A549 (cell line): Measurements from ENCODE around the gene KIF26A. TPM values are rescaled to one million over a fixed set of nuclear protein-coding genes. Genes with fewer than 3 reads are reported as not detected.

Experiments
- ATAC-seq, 2 experiments: fragments of 200-7000 bp in 1 of 2; fragments of >200 bp in 1 of 2; cut with Nextera tagmentation in 1 of 2; cut with Tn5 transposase in 1 of 2; 3 replicates each; pipeline versions ENCODE4 v1.8.0 to v1.9.1; 2018 to 2020; ENCODE audit warnings: mild to moderate bottlenecking in 1 of 2, moderate library complexity in 1 of 2
- CTCF ChIA-PET: fragments of 300-600 bp; sonication (Branson Sonifier 250); formaldehyde crosslinking; extraction: SDS; loops from one replicate; lab custom pipeline; 2021; ENCODE audit warnings: antibody characterized with exemption, inconsistent platforms; lab: Yijun Ruan, JAX
- POLR2A ChIA-PET: fragments of 350-600 bp; formaldehyde crosslinking; extraction: SDS; loops from one replicate; lab custom pipeline; 2021; ENCODE audit warnings: antibody characterized with exemption, inconsistent platforms; lab: Yijun Ruan, JAX
- DNase-seq, 2 experiments: peaks; one replicate each; pipeline versions ENCODE4 v3.0.0 to v3.0.0-alpha.2; 2011 to 2016; ENCODE audit warnings: low read depth in 1 of 2, low spot score in 1 of 2
- FAIRE-seq: peaks from 2 replicates; lab custom pipeline; 2011; peaks lifted over from hg19 to GRCh38; lab: Jason Lieb, UNC
- H3K27ac ChIP-seq, 2 experiments: fragments of >200 bp; sonication (Bioruptor Twin); formaldehyde crosslinking; 3 replicates each; pipeline ENCODE4 v1.5.1; 2016 to 2017
- H3K4me1 ChIP-seq: fragments of >200 bp; sonication (Bioruptor Twin); formaldehyde crosslinking; 3 replicates; pipeline ENCODE4 v1.6.1; 2016
- H3K4me2 ChIP-seq: fragments of >200 bp; sonication (Bioruptor Twin); formaldehyde crosslinking; 3 replicates; pipeline ENCODE4 v1.6.1; 2016
- H3K4me3 ChIP-seq: fragments of >200 bp; sonication (Bioruptor Twin); formaldehyde crosslinking; 3 replicates; pipeline ENCODE4 v1.5.1; 2016
- H3K9me3 ChIP-seq: fragments of >200 bp; sonication (Bioruptor Twin); formaldehyde crosslinking; 3 replicates; pipeline ENCODE4 v1.6.1; 2016
- CEBPB ChIP-seq, 2 experiments: fragments of >200 bp in 1 of 2; sonication (Bioruptor Twin) in 1 of 2; formaldehyde crosslinking in 1 of 2; IDR thresholded peaks; 2 replicates each; pipeline ENCODE4 v1.6.1; 2012 to 2016
- CHD2 ChIP-seq: fragments of 150-350 bp; IDR thresholded peaks from 2 replicates; pipeline ENCODE4 v1.6.1; 2014; ENCODE audit warnings: low read length; ENCODE audit not compliant: partially characterized antibody
- ESRRA ChIP-seq: fragments of 150-350 bp; IDR thresholded peaks from 2 replicates; pipeline ENCODE4 v1.6.1; 2014; ENCODE audit warnings: mild to moderate bottlenecking, low read length, borderline replicate concordance
- FOSB ChIP-seq: fragments of 250-450 bp; sonication (Bioruptor Pico); IDR thresholded peaks from 2 replicates; pipeline ENCODE4 v1.5.0; 2020; ENCODE audit warnings: mild to moderate bottlenecking, moderate library complexity
- HEYL ChIP-seq: fragments of 250-450 bp; sonication (Bioruptor Pico); IDR thresholded peaks from 2 replicates; pipeline ENCODE4 v1.8.0; 2021; ENCODE audit warnings: mild to moderate bottlenecking, moderate library complexity
- MAZ ChIP-seq: fragments of 150-350 bp; IDR thresholded peaks from 2 replicates; pipeline ENCODE4 v1.6.1; 2014; ENCODE audit warnings: antibody characterized with exemption, low read depth, low read length, borderline replicate concordance
- PHF8 ChIP-seq: fragments of 200-600 bp; sonication (generic); IDR thresholded peaks from 2 replicates; pipeline ENCODE4 v1.6.1; 2016; ENCODE audit warnings: low read depth, mild to moderate bottlenecking, antibody characterized with exemption, moderate library complexity, borderline replicate concordance
- POLR2AphosphoS2 ChIP-seq: conservative IDR thresholded peaks from 2 replicates; pipeline ENCODE4 v1.6.1; 2012; ENCODE audit warnings: low read length, improper control_type of control experiment, inconsistent platforms
- RAD21 ChIP-seq, 2 experiments: fragments of >200 bp in 1 of 2; sonication (Bioruptor Twin) in 1 of 2; formaldehyde crosslinking in 1 of 2; IDR thresholded peaks in 1 of 2; conservative IDR thresholded peaks in 1 of 2; 2 replicates in 1 of 2; 3 replicates in 1 of 2; pipeline ENCODE4 v1.6.1; 2012 to 2018; ENCODE audit warnings: inconsistent platforms in 1 of 2
- SMC3 ChIP-seq: fragments of >200 bp; sonication (Bioruptor Twin); formaldehyde crosslinking; IDR thresholded peaks from 3 replicates; pipeline ENCODE4 v1.6.1; 2018; ENCODE audit warnings: inconsistent platforms
- TFCP2L1 ChIP-seq: fragments of 250-450 bp; sonication (Bioruptor Pico); IDR thresholded peaks from 2 replicates; pipeline ENCODE4 v1.5.0; 2021; ENCODE audit warnings: mild to moderate bottlenecking
- ZSCAN20 ChIP-seq: fragments of 250-450 bp; sonication (Bioruptor Pico); IDR thresholded peaks from 2 replicates; pipeline ENCODE4 v1.8.0; 2022; ENCODE audit warnings: mild to moderate bottlenecking, moderate library complexity
- WGBS: methylation state at CpG from one replicate; pipeline ENCODE4 v1.1.6; 2017; ENCODE audit errors: missing lambda C conversion rate; 5-methylcytosine and 5-hydroxymethylcytosine counted together
- polyA plus RNA-seq, 4 experiments: library from polyadenylated mRNA; depleted of rRNA in 3 of 4; stranded (reverse); fragments of >200 nt; fragmentation: RNase III in 1 of 4; extraction: RNeasy Plus Mini Kit Qiagen cat#74134 plus additional on column Dnase treatment in 1 of 4; gene quantifications; 2 replicates in 3 of 4; 3 replicates in 1 of 4; pipeline ENCODE4 v1.2.3, GENCODE V29; 2011 to 2017
- TF ChIP-seq, protein P1 (sequence below): fragments of >200 bp; sonication (Bioruptor Twin); formaldehyde crosslinking; IDR thresholded peaks from 3 replicates; pipeline ENCODE4 v1.6.1; 2016
- TF ChIP-seq, protein P2 (sequence below): fragments of 250-450 bp; sonication (Bioruptor Pico); IDR thresholded peaks from 2 replicates; pipeline ENCODE4 v1.5.0; 2020; ENCODE audit warnings: low read depth, mild to moderate bottlenecking, moderate library complexity
- TF ChIP-seq, protein P3 (sequence below): fragments of >200 bp; sonication (Bioruptor Twin); formaldehyde crosslinking; IDR thresholded peaks from 3 replicates; pipeline ENCODE4 v1.5.1; 2016

The KIF26A gene
- polyA plus RNA-seq, 2 of the 4 experiments (the other 2 are of a cell fraction), result 0.28 to 2.3 TPM

DNA sequence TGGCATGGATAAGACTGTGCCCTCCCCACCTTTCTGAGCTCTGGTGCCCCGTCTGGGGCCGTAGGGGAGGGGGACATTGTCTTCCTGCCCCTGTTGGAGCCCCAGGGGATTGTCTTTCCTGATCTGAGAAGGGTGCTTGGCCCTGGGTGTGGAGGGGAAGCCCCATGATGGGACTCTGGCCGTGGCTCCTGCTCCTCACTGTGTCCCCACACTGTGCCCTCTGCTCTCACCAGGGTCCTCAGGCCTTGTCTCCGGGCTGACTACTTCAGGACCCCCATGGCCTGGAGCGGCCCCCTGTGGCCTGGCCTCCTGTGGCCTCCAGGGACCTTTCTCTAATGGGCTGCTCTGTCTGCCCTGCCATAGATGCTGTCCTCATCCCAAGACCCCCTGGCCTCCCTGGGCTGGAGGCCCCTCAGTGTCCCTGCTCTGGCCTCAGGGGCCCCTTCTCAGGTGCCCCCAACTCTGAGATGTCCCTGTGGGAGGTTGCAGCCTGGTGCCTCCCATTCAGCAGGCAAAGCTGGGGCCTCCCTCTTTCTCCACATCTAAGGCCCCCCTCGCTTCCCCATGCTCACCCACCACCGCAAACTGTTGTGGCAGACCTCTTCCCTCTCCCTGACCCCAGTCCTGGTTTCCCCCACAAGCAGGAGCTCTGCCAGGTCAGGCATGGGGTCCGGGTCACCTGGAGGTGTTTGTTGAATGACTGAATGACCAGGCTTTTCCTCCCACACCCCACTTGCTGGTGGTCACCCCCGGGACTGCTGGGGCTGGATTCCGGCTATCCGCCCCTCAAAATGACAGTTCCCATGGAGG is 4.0 kb downstream of the KIF26A start:
- Histone ChIP-seq H3K9me3 (no peaks in the 10 kb centered on the region), H3K4me2 (no peak overlapping the region), H3K4me1 (peaks cover 8% of the 10 kb centered on the region), H3K27ac (no peak overlapping the region), H3K4me3 (no peak overlapping the region)
- FAIRE-seq, result no peak
- CTCF ChIA-PET, result interaction anchor here (0.9 to 7.1 kb wide), 5 partner anchors 11 to 498 kb away, joined by 3 to 50 read pairs (median 5); no protein-coding TSS in a partner anchor
- no peak for TF ChIP-seq CEBPB (IDR thresholded peaks at IDR 0.05)
- TF ChIP-seq CHD2, result no peak
- TF ChIP-seq, protein P1, sequence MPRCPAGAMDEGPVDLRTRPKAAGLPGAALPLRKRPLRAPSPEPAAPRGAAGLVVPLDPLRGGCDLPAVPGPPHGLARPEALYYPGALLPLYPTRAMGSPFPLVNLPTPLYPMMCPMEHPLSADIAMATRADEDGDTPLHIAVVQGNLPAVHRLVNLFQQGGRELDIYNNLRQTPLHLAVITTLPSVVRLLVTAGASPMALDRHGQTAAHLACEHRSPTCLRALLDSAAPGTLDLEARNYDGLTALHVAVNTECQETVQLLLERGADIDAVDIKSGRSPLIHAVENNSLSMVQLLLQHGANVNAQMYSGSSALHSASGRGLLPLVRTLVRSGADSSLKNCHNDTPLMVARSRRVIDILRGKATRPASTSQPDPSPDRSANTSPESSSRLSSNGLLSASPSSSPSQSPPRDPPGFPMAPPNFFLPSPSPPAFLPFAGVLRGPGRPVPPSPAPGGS, result no peak
- no peak for TF ChIP-seq MAZ
- no peak for TF ChIP-seq ZSCAN20 (CRISPR knock-in tag)
- no peak for TF ChIP-seq ESRRA
- no peak for DNase-seq
- POLR2A ChIA-PET, result no interaction called here
- no peak for ATAC-seq
- 59% methylated on average over 10 of the region's 11 CpGs for WGBS

DNA sequence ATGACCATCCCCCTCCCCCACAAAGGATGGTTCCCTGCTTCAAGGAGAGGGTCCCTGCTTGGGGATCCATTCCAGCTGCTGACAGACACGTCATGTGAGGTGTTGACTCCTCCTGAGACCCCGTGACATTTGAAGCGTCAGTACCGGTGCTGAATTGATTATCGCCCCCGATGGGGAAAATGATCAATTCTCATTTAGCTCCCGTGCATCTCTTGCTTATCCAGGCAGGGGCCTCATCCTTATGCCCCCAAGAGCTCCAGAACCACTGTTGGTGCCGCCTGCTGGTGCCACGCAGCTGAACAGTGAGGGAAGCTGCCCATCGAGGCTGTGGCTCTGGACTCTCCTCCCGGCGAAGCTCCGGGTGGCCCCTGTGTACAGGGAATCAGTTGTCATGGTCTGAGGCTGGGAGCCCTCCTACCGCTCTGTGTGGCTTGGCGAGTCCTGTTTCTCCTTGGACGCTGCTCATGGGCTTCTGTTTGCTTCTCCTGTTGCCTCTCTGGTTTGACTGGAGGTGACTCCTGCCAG is 4.6 kb downstream of the KIF26A start:
- no peak for DNase-seq
- Histone ChIP-seq H3K4me2 (no peak overlapping the region), H3K4me3 (no peak overlapping the region), H3K9me3 (no peaks in the 10 kb centered on the region), H3K27ac (no peak overlapping the region), H3K4me1 (peaks cover 7% of the 10 kb centered on the region; the same call in 1 of the 3 replicates)
- ATAC-seq, result no peak
- TF ChIP-seq PHF8 (no peak), HEYL (CRISPR knock-in tag) (no peak), ZSCAN20 (CRISPR knock-in tag) (no peak), TFCP2L1 (CRISPR knock-in tag) (no peak), SMC3 (no peak), RAD21 (conservative IDR thresholded peaks at IDR 0.05 in 1 of 2, IDR thresholded peaks at IDR 0.05 in 1 of 2) (no peak), POLR2AphosphoS2 (no peak), CEBPB (IDR thresholded peaks at IDR 0.05) (no peak), FOSB (CRISPR knock-in tag) (no peak)
- TF ChIP-seq, protein P2, sequence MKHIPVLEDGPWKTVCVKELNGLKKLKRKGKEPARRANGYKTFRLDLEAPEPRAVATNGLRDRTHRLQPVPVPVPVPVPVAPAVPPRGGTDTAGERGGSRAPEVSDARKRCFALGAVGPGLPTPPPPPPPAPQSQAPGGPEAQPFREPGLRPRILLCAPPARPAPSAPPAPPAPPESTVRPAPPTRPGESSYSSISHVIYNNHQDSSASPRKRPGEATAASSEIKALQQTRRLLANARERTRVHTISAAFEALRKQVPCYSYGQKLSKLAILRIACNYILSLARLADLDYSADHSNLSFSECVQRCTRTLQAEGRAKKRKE, result no peak
- TF ChIP-seq, protein P3, sequence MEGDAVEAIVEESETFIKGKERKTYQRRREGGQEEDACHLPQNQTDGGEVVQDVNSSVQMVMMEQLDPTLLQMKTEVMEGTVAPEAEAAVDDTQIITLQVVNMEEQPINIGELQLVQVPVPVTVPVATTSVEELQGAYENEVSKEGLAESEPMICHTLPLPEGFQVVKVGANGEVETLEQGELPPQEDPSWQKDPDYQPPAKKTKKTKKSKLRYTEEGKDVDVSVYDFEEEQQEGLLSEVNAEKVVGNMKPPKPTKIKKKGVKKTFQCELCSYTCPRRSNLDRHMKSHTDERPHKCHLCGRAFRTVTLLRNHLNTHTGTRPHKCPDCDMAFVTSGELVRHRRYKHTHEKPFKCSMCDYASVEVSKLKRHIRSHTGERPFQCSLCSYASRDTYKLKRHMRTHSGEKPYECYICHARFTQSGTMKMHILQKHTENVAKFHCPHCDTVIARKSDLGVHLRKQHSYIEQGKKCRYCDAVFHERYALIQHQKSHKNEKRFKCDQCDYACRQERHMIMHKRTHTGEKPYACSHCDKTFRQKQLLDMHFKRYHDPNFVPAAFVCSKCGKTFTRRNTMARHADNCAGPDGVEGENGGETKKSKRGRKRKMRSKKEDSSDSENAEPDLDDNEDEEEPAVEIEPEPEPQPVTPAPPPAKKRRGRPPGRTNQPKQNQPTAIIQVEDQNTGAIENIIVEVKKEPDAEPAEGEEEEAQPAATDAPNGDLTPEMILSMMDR, result no peak
- WGBS, result 76% methylated on average over 16 of the region's 16 CpGs
- ChIA-PET CTCF (interaction anchor here (0.9 to 7.1 kb wide), 5 partner anchors 11 to 497 kb away, joined by 3 to 50 read pairs (median 5); no protein-coding TSS in a partner anchor), POLR2A (no interaction called here)
- no peak for FAIRE-seq
